GM21447 (cell line): ENCODE data around the gene CDSN.

Experiments
- ATAC-seq: cut with Tn5 transposase; IDR thresholded peaks from one replicate; pipeline ENCODE4 v1.9.1; 2021; ENCODE audit not compliant: unreplicated experiment

CDSN gene

DNA sequence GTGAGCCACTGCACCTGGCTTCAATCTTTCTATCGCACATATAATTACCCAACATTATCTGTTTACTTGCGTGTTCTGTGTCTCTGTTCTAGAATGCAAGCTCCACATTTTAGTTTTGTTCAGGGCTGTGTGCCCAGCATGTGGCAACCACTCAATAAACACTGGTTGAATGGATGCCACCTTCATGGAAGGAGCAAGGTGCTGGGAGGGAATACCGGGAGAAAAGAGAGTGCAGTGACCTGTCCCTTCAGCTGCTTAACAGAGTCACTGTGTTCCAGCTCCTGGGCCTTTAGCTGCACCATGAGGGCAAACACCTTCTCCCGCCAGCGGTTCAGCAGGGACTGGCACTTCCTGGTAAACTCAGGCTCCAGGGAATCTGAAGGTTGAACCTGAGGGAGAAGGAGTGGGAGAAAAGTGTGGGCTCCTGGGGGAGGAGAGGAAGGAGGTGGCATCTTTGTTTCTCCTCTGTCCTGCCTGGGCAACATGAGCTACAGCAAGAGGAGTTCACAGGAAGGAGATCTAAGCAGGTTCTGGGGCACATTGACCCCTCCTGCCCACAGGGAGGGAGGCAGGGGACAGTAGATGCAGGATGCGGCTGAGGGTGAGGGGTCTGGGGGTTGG, 29.7 kb upstream of the CDSN start:
- no peak for ATAC-seq

GRCh38 chr6:31145386-31145785, 25.1 kb upstream of the CDSN start:
- no peak for ATAC-seq

GRCh38 chr6:31144970-31145340, 24.7 kb upstream of the CDSN start:
- ATAC-seq: no peak

DNA sequence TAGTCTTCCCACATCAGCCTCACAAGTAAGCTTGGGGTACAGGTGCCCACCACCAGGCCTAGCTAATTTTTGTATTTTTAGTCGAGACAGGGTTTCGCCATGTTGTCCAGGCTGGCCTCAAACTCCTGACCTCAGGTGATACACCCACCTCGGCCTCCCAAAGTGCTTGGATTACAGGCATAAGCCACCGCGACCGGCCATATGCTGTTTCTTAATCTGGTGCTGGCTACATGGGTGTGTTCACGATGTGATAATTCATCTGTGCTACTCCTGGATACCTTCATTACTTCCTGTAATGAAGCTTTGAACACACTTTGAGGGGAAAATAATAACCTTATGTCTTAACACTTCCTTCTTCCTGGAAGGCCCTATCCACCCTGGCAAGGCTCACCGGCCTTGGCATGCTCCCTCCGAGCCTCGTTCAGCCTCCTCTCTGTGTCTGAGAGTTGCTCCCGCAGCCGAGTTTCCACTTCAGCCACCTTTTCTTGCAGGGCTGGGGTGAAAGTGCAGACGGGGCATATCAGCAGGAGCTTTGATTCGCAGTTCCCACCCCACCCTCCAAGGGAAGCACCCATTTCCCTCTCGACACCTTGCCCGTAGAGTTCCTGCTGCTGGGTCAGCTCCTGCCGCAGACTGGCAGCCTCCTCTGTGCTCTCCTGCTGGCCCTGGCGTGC, 24.2 kb upstream of the CDSN start:
- ATAC-seq: no peak

GRCh38 chr6:31143148-31143547, 22.9 kb upstream of the CDSN start:
- ATAC-seq: no peak

DNA sequence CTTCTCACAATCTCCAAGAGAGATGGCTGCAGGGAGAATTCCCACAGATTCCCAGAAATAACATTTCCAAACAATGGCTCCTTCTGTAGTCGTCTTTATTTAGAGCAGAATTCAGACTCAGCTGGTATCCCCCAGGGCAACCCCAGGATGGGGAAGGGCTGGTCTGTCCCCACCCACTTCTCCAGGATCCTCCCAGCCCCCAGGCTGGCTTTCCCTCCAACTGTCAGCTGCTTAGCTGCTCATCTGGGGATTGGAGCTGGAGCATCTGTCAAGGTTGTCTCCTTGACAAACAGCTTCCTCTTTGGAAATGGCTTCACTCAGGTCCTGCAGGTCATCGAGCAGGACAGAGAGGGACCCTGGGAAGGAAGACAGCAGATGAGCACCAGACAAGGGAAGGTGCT, 22.1 kb upstream of the CDSN start:
- ATAC-seq: no peak

- ATAC-seq: no peak
Observed at GRCh38 chr6:31140643-31141042, 20.4 kb upstream of the CDSN start.

DNA sequence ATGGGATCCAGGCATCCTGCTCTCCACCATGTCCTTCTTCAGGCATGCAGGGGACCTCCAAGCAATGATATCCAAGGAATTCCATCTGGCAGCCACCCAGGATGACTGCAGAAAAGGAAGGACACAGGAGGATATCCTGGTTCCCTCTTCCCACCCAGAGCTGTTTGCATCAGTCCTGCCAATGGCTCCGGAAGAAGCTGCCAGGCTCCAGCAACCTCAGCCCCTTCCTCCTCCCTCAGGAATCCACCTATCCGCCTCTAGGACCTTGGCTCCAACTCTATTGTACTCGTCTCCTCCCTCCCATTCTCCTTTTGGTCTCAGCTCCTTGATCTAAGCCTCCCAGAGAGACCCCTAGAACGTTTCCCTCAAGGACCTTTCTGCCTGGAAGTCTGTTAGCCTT, 19.4 kb upstream of the CDSN start:
- ATAC-seq: no peak

GRCh38 chr6:31138982-31139381, 18.7 kb upstream of the CDSN start, which contains the start of gene PSORS1C2:
TSS of gene PSORS1C2 (minus strand) at chr6:31139066. CDS start at chr6:31139026, 40 bp downstream.
- no peak for ATAC-seq

- no peak for ATAC-seq
Observed at GRCh38 chr6:31135710-31136109, 15.5 kb upstream of the CDSN start.

- ATAC-seq: no peak
Observed at GRCh38 chr6:31132806-31133205, 12.6 kb upstream of the CDSN start.

DNA sequence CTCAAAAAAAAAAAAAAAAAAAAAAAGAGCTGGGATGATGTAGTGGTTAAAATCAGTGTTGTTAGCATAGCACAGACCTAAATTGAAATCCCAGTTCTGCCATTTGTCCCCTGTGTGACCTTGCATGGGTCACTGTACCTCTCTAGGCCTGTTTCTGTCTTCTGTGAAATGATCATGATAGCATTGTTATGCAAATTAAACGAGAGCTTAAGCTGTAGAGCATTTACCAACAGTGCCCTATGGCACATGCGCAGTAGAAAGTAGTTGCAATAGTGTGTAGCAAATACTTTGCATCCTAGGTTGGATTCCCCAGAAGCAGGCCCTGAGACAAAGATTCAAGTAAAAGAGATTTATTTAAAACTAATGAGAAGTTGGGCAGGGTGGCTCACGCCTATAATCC, 11.3 kb upstream of the CDSN start:
- ATAC-seq: no peak

GRCh38 chr6:31130751-31131150, 10.5 kb upstream of the CDSN start:
- ATAC-seq: no peak

GRCh38 chr6:31129130-31129529, 8.9 kb upstream of the CDSN start:
- ATAC-seq: no peak

DNA sequence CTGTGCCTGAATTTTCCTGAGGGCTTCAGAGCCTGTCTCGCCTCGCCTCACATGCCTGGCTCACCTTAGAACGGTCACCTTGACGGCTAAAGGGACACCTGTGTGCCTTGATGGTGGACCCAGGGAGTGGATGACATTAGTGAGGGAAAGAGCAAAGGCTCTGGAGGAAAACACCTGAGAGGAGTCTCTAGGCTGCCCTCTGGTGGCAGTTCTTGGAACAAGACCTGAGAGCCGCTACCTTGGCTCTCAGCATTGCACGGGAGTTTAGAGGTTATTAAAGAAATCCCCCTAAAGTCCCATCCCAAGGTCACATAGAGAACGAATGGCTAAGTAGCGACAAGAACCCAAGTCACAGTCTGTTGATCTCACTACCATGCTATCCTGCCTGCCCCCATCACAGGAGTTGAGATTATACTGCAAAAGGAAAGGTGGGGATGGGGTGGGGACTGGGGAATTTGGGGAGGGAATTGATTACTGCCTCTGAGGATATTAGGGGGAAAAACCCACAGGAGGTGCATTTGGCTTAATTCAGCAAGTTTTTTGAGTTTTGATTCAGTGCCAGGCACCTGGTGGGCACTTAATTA, 7.9 kb upstream of the CDSN start:
- no peak for ATAC-seq

- no peak for ATAC-seq
Observed at GRCh38 chr6:31126396-31127175, 6.3 kb upstream of the CDSN start.

- ATAC-seq: no peak
Observed at GRCh38 chr6:31125586-31126363, 5.5 kb upstream of the CDSN start.

DNA sequence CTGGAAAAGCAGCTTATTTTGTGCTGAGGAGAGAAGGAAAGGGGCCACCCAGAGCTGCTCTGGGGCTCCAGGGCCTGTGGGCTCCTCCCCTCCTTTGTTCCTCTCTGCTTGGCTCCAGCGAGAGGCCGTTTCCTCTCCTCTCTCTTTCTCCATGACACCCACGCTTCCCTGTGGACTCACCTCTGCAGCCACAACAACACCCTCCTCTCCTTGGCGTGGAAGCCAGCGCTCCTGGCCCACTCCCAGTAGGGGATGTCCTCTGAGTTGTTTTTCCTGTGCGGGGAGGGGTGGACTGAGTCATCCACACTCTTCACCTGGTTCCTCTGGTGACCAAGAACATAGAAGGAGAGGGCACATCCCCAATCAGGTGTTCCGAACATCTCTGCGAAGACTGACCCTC, 4.9 kb upstream of the CDSN start:
- no peak for ATAC-seq

DNA sequence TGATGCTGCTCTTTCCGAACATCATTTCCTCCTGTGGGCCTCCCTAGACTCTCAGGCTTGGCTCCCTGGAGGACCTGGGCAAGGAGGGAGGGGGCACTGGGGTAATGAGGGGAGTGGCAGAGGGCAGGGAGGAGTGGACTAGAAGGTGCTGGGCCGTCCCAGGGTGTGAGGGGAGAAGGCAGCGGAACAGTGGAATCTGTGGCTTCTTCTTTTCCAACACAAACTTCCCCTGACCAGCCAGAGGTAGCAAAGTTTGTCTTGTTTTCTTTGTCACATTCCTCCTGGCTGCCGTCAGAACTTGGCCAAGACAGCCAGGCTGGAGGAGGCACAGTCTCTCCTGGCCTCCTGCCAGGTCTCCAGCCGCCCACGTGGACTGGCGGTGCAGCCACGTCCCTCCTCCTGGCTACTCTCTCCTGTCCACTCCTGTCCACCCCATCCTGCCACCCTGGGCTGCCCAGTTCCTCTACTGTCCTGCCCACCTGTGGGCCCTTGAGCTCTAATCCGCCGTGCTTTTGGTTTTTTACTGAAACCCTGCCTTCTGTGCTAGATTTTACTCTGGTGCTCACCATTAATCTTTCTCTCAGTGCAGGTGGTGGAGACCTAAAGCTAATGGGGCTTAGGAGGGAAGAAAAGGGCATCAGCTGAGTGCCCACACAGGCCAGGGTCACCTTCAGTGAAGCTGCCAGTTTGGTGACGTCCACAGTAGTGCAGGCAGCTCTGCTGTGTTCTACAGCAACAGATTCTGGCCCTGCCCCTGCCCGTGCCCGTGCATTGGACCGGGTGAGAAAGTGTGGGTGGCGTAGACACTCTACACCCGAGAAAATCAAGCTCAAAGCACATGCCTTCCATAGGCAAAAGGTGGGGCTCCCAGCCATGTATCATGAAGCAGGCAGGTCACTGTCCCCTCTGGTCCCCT, 2.8 kb upstream of the CDSN start:
- no peak for ATAC-seq
